Chondrocyte (in vitro differentiated cells): Measurements from ENCODE around the gene GRPEL2. TPM values are rescaled to one million over a fixed set of nuclear protein-coding genes. Genes with fewer than 3 reads are reported as not detected.
A peak's percentile ranks its signal among the peaks of the same experiment; 100 is the strongest.

ENCODE experiments used
- DNase-seq: peaks from one replicate; pipeline ENCODE4 v3.0.0; 2021; ENCODE audit warnings: mixed read lengths, low spot score
- H3K27ac Mint-ChIP-seq: one replicate; pipeline ENCODE4 v1.8.0; 2021; ENCODE audit warnings: mild to moderate bottlenecking, moderate library complexity, mixed read lengths; ENCODE audit not compliant: unreplicated experiment
- H3K27me3 Mint-ChIP-seq: 2 replicates; pipeline ENCODE4 v1.8.0; 2021; ENCODE audit warnings: low read depth, mixed read lengths
- H3K36me3 Mint-ChIP-seq: 2 replicates; pipeline ENCODE4 v1.8.0; 2021; ENCODE audit warnings: low read depth, mixed read lengths
- H3K4me1 Mint-ChIP-seq: 2 replicates; pipeline ENCODE4 v1.8.0; 2021; ENCODE audit warnings: low read depth, mild to moderate bottlenecking, mixed read lengths
- H3K4me3 Mint-ChIP-seq: one replicate; pipeline ENCODE4 v1.8.0; 2021; ENCODE audit warnings: mild to moderate bottlenecking, moderate library complexity, mixed read lengths; ENCODE audit not compliant: unreplicated experiment
- H3K9me3 Mint-ChIP-seq: 2 replicates; pipeline ENCODE4 v1.8.0; 2021; ENCODE audit warnings: low read depth, mixed read lengths
- CTCF ChIP-seq: fragments of 200-600 bp; sonication (generic); IDR thresholded peaks from 2 replicates; pipeline ENCODE4 v1.5.0; 2021; ENCODE audit warnings: antibody characterized with exemption, mild to moderate bottlenecking, moderate library complexity
- total RNA-seq: library from RNA; stranded (reverse); gene quantifications from 3 replicates; pipeline ENCODE4 v1.2.1, GENCODE V29; 2021

The GRPEL2 gene
- total RNA-seq, 1 donor from 2014 or later, result 27.3 TPM

DNA sequence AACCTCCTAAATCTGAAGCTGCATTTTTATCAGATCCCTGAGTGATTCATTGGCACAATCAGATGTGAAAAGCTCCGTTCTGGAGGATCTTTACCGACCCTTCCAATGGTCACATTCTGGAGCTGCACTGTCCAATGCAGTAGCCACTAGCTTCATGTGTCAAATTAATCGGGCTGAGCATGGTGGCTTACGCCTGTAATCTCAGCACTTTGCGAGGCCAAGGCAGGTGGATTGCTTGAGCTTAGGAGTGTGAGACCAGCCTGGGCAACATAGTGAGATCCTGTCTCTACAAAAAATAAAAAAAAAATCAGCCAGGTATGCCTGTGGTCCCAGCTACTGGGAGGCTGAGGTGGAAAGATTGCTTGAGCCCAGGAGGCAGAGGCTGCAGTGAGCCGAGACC lies 30.1 kb downstream of the GRPEL2 start:
- Mint-ChIP-seq H3K4me3 (no peak overlapping the region), H3K9me3 (no peaks in the 10 kb centered on the region), H3K27ac (no peak overlapping the region), H3K27me3 (no peaks in the 10 kb centered on the region), H3K4me1 (peaks cover 41% of the 10 kb centered on the region), H3K36me3 (no peaks in the 10 kb centered on the region)
- no peak for TF ChIP-seq CTCF
- no peak for DNase-seq

GRCh38 chr5:149376104-149376503 lies 30.8 kb downstream of the GRPEL2 start:
- Mint-ChIP-seq H3K27ac (no peak overlapping the region), H3K9me3 (no peaks in the 10 kb centered on the region), H3K4me3 (no peak overlapping the region), H3K36me3 (no peaks in the 10 kb centered on the region), H3K4me1 (peaks cover 43% of the 10 kb centered on the region), H3K27me3 (no peaks in the 10 kb centered on the region)
- no peak for DNase-seq
- no peak for TF ChIP-seq CTCF

- Mint-ChIP-seq H3K9me3 (no peaks in the 10 kb centered on the region), H3K4me1 (peaks cover 44% of the 10 kb centered on the region), H3K27ac (no peak overlapping the region), H3K4me3 (no peak overlapping the region), H3K36me3 (no peaks in the 10 kb centered on the region), H3K27me3 (no peaks in the 10 kb centered on the region)
- TF ChIP-seq CTCF, result no peak
- no peak for DNase-seq
Measured at GRCh38 chr5:149376711-149377447, 31.6 kb downstream of the GRPEL2 start.

- no peak for DNase-seq
- no peaks in the 10 kb centered on the region for H3K9me3 Mint-ChIP-seq
- H3K4me1 Mint-ChIP-seq, result peaks cover 52% of the 10 kb centered on the region
- TF ChIP-seq CTCF, result no peak
- peak overlapping the region; percentile 53 for H3K27ac Mint-ChIP-seq
- no peak overlapping the region for H3K4me3 Mint-ChIP-seq
- H3K27me3 Mint-ChIP-seq, result no peaks in the 10 kb centered on the region
- no peaks in the 10 kb centered on the region for H3K36me3 Mint-ChIP-seq
Measured at GRCh38 chr5:149378241-149378820, 33.0 kb downstream of the GRPEL2 start.

DNA sequence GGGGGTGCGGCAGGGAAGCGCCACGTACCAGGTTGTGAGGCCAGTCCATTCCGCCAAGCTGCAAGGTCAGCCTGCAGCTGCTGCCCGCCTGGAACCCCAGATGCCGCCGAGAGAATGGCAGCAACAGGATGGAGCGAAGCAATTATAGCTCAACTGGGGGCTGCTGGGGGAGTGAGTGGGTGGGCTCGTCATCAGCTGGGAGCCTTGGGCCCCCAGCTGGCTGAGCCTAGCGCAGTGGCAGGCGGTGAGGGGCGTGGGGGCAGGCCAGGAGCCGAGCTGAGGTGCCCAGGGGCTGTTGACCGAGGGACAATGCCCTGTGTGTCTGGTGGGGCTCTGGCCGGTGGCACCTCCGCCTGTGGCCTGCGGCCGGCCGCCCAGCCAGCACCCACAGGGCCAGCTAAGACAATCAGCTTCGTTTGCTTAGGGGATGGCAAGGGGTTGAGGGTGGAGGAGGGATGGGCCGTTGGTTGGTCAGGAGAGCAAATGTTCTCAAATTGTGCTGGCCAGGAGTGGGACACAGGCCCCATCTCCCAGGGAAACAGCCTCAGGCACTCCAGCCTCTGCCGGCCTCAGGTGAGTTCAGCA lies 34.0 kb downstream of the GRPEL2 start, which contains the start of gene IL17B:
TSS of gene IL17B (minus strand) at position 116 of the 585 bp plus-strand sequence. CDS start at position 49, 67 bp downstream.
- Mint-ChIP-seq H3K27ac (peak within 1 kb of the TSS; percentile 76), H3K4me3 (no peak within 1 kb of the TSS), H3K27me3 (no peaks in the 10 kb centered on the region), H3K4me1 (peaks cover 62% of the 10 kb centered on the region), H3K36me3 (no peaks in the 10 kb centered on the region), H3K9me3 (no peaks in the 10 kb centered on the region)
- no peak for DNase-seq
- no peak for TF ChIP-seq CTCF
